AG09319 (cell line): ENCODE data around the gene IL16.
A peak's percentile ranks its signal among the peaks of the same experiment; 100 is the strongest.

Experiments
- DNase-seq: peaks from one replicate; pipeline ENCODE4 v3.0.0-alpha.2; 2010; ENCODE audit warnings: low read depth; ENCODE audit errors: extremely low read depth
- CTCF ChIP-seq: IDR thresholded peaks from 2 replicates; pipeline ENCODE4 v1.5.1; 2011; ENCODE audit warnings: low read depth, mild to moderate bottlenecking, inconsistent platforms, low read length, moderate library complexity

Gene IL16

GRCh38 chr15:81174792-81175327, 21.8 kb upstream of the IL16 start:
- no peak for TF ChIP-seq CTCF
- DNase-seq = no peak

GRCh38 chr15:81175496-81175895, 21.2 kb upstream of the IL16 start:
- no peak for DNase-seq
- no peak for TF ChIP-seq CTCF

GRCh38 chr15:81176291-81176893, 20.3 kb upstream of the IL16 start:
- TF ChIP-seq CTCF = peak; percentile 1; the same call in 1 of the 2 replicates
- DNase-seq = no peak

- no peak for TF ChIP-seq CTCF
- DNase-seq = no peak
Measured at GRCh38 chr15:81178365-81178764, 18.3 kb upstream of the IL16 start.

- no peak for DNase-seq
- TF ChIP-seq CTCF = no peak
Measured at GRCh38 chr15:81181220-81181619, 15.5 kb upstream of the IL16 start.

- no peak for TF ChIP-seq CTCF
- no peak for DNase-seq
Measured at GRCh38 chr15:81182031-81182755, 14.5 kb upstream of the IL16 start.

- no peak for DNase-seq
- peak; percentile 64 for TF ChIP-seq CTCF
Measured at GRCh38 chr15:81182756-81183438, 13.8 kb upstream of the IL16 start.
